PC-9 (cell line): ENCODE results near the gene ADAMTSL5. TPM values are rescaled to one million over a fixed set of nuclear protein-coding genes. Genes with fewer than 3 reads are reported as not detected.

Experiments
- BruUV-seq: library from RNA; stranded (reverse); fragments of 400-500 nt; replicated peaks from 2 replicates; lab custom pipeline; 2021; lab: Mats Ljungman, UMichigan
- CTCF ChIA-PET: fragments of 300-600 bp; sonication (Branson Sonifier 250); formaldehyde crosslinking; loops from one replicate; lab custom pipeline; 2022; ENCODE audit warnings: antibody characterized with exemption; lab: Charles Lee
- POLR2A ChIA-PET: fragments of 300-600 bp; sonication (Branson Sonifier 250); formaldehyde crosslinking; loops from one replicate; lab custom pipeline; 2022; ENCODE audit warnings: antibody characterized with exemption; ENCODE audit not compliant: unreplicated experiment; lab: Charles Lee
- DNase-seq, 2 experiments: peaks; one replicate each; pipeline versions ENCODE4 v3.0.0 to v3.0.0-alpha.2; 2015 to 2022; ENCODE audit warnings: mixed read lengths in 1 of 2
- H2AFZ ChIP-seq: fragments of 200-600 bp; sonication (generic); 2 replicates; pipeline ENCODE4 v1.8.1; 2017; ENCODE audit warnings: antibody characterized with exemption
- H3F3A ChIP-seq: fragments of 200-600 bp; sonication (generic); 2 replicates; pipeline ENCODE4 v1.8.1; 2017; ENCODE audit warnings: antibody characterized with exemption, mild to moderate bottlenecking, low read depth; ENCODE audit not compliant: insufficient read depth
- H3K27ac ChIP-seq: fragments of 200-600 bp; sonication (generic); 2 replicates; pipeline ENCODE4 v1.6.1; 2016; ENCODE audit warnings: mixed run types
- H3K27me3 ChIP-seq: fragments of 200-600 bp; sonication (generic); 2 replicates; pipeline ENCODE4 v1.6.1; 2016; ENCODE audit warnings: low read depth, mixed run types; ENCODE audit not compliant: insufficient read depth
- H3K36me3 ChIP-seq: fragments of 200-600 bp; sonication (generic); 2 replicates; pipeline ENCODE4 v1.6.1; 2016; ENCODE audit warnings: low read depth, mixed run types
- H3K4me1 ChIP-seq: fragments of 200-600 bp; sonication (generic); replicated peaks from 2 replicates; pipeline ENCODE4 v1.6.1; 2016; ENCODE audit warnings: mixed run types; ENCODE audit not compliant: insufficient read depth
- H3K4me2 ChIP-seq: fragments of 200-600 bp; sonication (generic); 2 replicates; pipeline ENCODE4 v1.6.1; 2017; ENCODE audit warnings: mixed run types
- H3K4me3 ChIP-seq: fragments of 200-600 bp; sonication (generic); 2 replicates; pipeline ENCODE4 v1.6.1; 2016; ENCODE audit warnings: mixed run types
- H3K79me2 ChIP-seq: fragments of 200-600 bp; sonication (generic); 2 replicates; pipeline ENCODE4 v1.6.1; 2017; ENCODE audit warnings: low read depth, mixed run types
- H3K9me2 ChIP-seq: fragments of 200-600 bp; sonication (generic); 2 replicates; pipeline ENCODE4 v1.8.1; 2017; ENCODE audit warnings: mild to moderate bottlenecking; ENCODE audit not compliant: insufficient read depth
- H3K9me3 ChIP-seq: fragments of 200-600 bp; sonication (generic); 2 replicates; pipeline ENCODE4 v1.8.1; 2016; ENCODE audit warnings: low read depth; ENCODE audit not compliant: insufficient read depth
- H4K20me1 ChIP-seq: fragments of 200-600 bp; sonication (generic); 2 replicates; pipeline ENCODE4 v1.8.1; 2017; ENCODE audit not compliant: insufficient read depth
- CTCF ChIP-seq: fragments of 200-600 bp; sonication (generic); conservative IDR thresholded peaks from 2 replicates; pipeline ENCODE4 v1.6.1; 2017; ENCODE audit warnings: mixed run types, antibody characterized with exemption, mild to moderate bottlenecking, moderate library complexity
- EZH2 ChIP-seq: fragments of 200-600 bp; sonication (generic); IDR thresholded peaks from 2 replicates; pipeline ENCODE4 v1.8.0; 2017; ENCODE audit warnings: antibody characterized with exemption, low read depth
- intact Hi-C: fragments of 100-400 bp; cut with micrococcal nuclease; formaldehyde crosslinking; loops from one replicate; pipeline ENCODE4 v1.10.0; 2022; ENCODE audit not compliant: unreplicated experiment
- total RNA-seq: library from RNA; stranded (reverse); gene quantifications from 2 replicates; pipeline ENCODE4 v1.2.3, GENCODE V29; 2021

Gene ADAMTSL5
- total RNA-seq, 1 experiment from 2014 or later, result 13.6 TPM

- Histone ChIP-seq H3K4me3 (no peak overlapping the region), H3K36me3 (no peaks in the 10 kb centered on the region), H3K4me2 (no peak overlapping the region), H3K4me1 (no peaks in the 10 kb centered on the region), H3K79me2 (no peaks in the 10 kb centered on the region), H3K9me2 (no peaks in the 10 kb centered on the region), H3K27ac (no peak overlapping the region), H2AFZ (no peak overlapping the region), H3F3A (no peaks in the 10 kb centered on the region), H3K9me3 (no peaks in the 10 kb centered on the region), H4K20me1 (no peaks in the 10 kb centered on the region), H3K27me3 (no peaks in the 10 kb centered on the region)
- intact Hi-C loops, result no loop called here
- BruUV-seq, result no TSS peak
- ChIA-PET CTCF (no interaction called here), POLR2A (no interaction called here)
- TF ChIP-seq CTCF (no peak), EZH2 (no peak)
- no peak for DNase-seq
Observed at GRCh38 chr19:1524287-1524971, 11.6 kb upstream of the ADAMTSL5 start.

- Histone ChIP-seq H3K4me2 (no peak within 1 kb of the TSS), H3F3A (no peaks in the 10 kb centered on the region), H3K79me2 (no peaks in the 10 kb centered on the region), H3K4me1 (no peaks in the 10 kb centered on the region), H3K9me2 (no peaks in the 10 kb centered on the region), H2AFZ (no peak within 1 kb of the TSS), H3K27me3 (no peaks in the 10 kb centered on the region), H4K20me1 (no peaks in the 10 kb centered on the region), H3K36me3 (no peaks in the 10 kb centered on the region), H3K4me3 (no peak within 1 kb of the TSS), H3K9me3 (no peaks in the 10 kb centered on the region), H3K27ac (no peak within 1 kb of the TSS)
- no peak for DNase-seq
- no TSS peak for BruUV-seq
- CTCF ChIA-PET, result no interaction called here
- TF ChIP-seq EZH2, result no peak
- no peak for TF ChIP-seq CTCF
- POLR2A ChIA-PET, result no interaction called here
- intact Hi-C loops, result no loop called here
Observed at GRCh38 chr19:1523412-1524286, 10.8 kb upstream of the ADAMTSL5 start, which contains the start of gene PLK5. TSS of gene PLK5 (plus strand) at chr19:1524077. CDS start at chr19:1526997, 2,920 bp downstream.

- no TSS peak for BruUV-seq
- Histone ChIP-seq H2AFZ (no peak overlapping the region), H3K9me3 (no peaks in the 10 kb centered on the region), H3K9me2 (no peaks in the 10 kb centered on the region), H3K79me2 (no peaks in the 10 kb centered on the region), H3K27ac (no peak overlapping the region), H3K36me3 (no peaks in the 10 kb centered on the region), H3K27me3 (no peaks in the 10 kb centered on the region), H3K4me1 (no peaks in the 10 kb centered on the region), H3F3A (no peaks in the 10 kb centered on the region), H4K20me1 (no peaks in the 10 kb centered on the region), H3K4me2 (no peak overlapping the region), H3K4me3 (no peak overlapping the region)
- ChIA-PET POLR2A (no interaction called here), CTCF (no interaction called here)
- intact Hi-C loops, result no loop called here
- TF ChIP-seq CTCF, result no peak
- TF ChIP-seq EZH2, result no peak
- DNase-seq, result no peak
Observed at GRCh38 chr19:1522838-1523237, 10.0 kb upstream of the ADAMTSL5 start.
